GM10266 (cell line): ENCODE results near the gene ZNF57.
"Not testable (repeated sequence)": the region's sequence is repeated elsewhere in the genome, so short reads cannot be mapped to it uniquely, and the experiment has no call there.

Experiments
- DNase-seq: peaks from one replicate; pipeline ENCODE4 v3.0.0; 2012; ENCODE audit errors: extremely low spot score
- CTCF ChIP-seq: IDR thresholded peaks from 2 replicates; pipeline ENCODE4 v1.5.1; 2012; ENCODE audit warnings: mild to moderate bottlenecking, low read depth; ENCODE audit not compliant: control insufficient read depth, insufficient read depth; ENCODE audit errors: missing control alignments

ZNF57 gene

GRCh38 chr19:2883686-2884439, 16.9 kb upstream of the ZNF57 start:
- TF ChIP-seq CTCF: no peak
- DNase-seq: no peak

- no peak for DNase-seq
- no peak for TF ChIP-seq CTCF
Observed at GRCh38 chr19:2885736-2886135, 15.0 kb upstream of the ZNF57 start.

DNA sequence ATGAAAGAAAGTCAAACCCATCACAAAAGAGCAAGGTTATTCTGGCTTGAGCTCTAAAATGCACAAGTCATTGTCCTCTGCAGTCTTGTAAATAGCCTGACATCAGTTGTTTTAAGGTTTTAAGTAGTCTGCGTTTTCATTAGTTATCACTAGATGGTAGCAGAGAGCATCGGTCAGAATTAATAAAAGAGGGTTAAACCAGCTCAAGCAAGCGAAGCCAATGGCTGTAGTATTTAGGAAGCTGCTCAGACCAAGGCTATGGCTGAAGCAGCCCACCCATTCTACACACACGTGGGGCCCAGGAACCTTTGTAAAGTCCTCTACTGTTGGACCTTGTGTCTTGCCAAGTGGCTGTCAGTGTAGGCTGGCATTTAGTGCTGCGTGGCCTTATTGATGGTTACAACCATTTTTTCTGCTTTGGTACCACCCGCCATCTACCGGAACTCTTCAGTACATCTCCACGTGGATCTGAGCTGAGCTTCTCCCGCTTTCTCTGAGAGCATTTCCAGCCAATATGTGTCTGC, 13.3 kb upstream of the ZNF57 start:
- TF ChIP-seq CTCF: peak; percentile 67
- DNase-seq: peak; percentile 76

GRCh38 chr19:2888731-2889224, 11.9 kb upstream of the ZNF57 start:
- no peak for DNase-seq
- no peak for TF ChIP-seq CTCF

DNA sequence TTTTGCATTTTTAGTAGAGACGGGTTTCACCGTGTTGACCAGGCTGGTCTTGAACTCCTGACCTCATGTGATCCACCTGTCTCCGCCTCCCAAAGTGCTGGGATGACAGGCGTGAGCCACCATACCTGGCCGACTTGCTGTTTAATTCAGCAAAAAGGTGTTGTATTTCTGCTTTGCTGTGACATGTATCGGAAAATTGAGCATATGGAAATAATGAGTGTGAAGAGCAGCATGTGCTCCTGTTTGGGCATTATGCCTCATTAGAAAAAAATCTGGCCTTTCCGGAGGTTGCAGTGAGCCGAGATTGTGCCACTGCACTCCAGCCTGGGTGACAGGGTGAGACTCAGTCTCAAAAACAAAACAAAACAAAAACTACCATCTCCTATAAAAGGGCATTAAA, 10.2 kb upstream of the ZNF57 start:
- not testable (repeated sequence) for DNase-seq

DNA sequence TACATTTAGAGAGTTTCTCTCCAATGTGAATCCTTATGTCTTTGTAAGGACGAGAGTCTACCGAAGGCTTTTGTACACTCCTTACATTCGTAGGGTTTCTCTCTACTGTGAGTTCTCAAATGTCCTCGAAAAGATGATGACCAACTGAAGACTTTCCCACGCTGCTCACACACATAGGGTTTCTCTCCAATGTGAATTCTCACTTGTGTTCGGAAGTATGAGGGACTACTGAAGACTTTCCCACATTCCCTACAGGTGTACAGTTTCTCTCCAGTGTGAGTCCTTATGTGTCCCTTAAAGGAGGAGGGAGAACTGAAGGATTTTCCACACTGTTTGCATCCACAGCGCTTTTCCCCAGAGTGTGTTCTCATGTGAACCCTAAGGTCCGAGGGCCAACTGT, 4.0 kb upstream of the ZNF57 start:
- TF ChIP-seq CTCF: no peak
- DNase-seq: no peak

- no peak for DNase-seq
- no peak for TF ChIP-seq CTCF
Observed at GRCh38 chr19:2902590-2903218, 2.0 kb downstream of the ZNF57 start.

- DNase-seq: not testable (repeated sequence)
Observed at GRCh38 chr19:2903326-2903725, 2.6 kb downstream of the ZNF57 start.
